ENCODE results near the gene ABCC10. TPM values are rescaled to one million over a fixed set of nuclear protein-coding genes. Genes with fewer than 3 reads are reported as not detected.
"Not testable (repeated sequence)": the region's sequence is repeated elsewhere in the genome, so short reads cannot be mapped to it uniquely, and the experiment has no call there.

ABCC10 gene
- polyA plus RNA-seq, 3 donors = 7.6 to 32.8 (median 10.2) TPM

- Histone ChIP-seq H2AFZ (ENCODE audit: insufficient read depth, low read depth, low read length, poor library complexity, severe bottlenecking) (no peak overlapping the region), H3K27ac (ENCODE audit: low read depth in 1 of 2, low read length in 2 of 2) (no peak overlapping the region), H3K4me1 (ENCODE audit: control insufficient read depth in 1 of 2, insufficient read depth in 2 of 2, low read length in 2 of 2) (no peaks in the 10 kb centered on the region), H3K4me3 (replicated peaks in 1 of 3; ENCODE audit: low read depth in 2 of 3, low read length in 3 of 3) (no peak overlapping the region), H3K9ac (ENCODE audit: insufficient read depth, low read length, poor library complexity, severe bottlenecking) (no peak overlapping the region), H3K79me2 (ENCODE audit: insufficient read depth, low read length) (no peaks in the 10 kb centered on the region), H3K36me3 (replicated peaks in 1 of 2; ENCODE audit: control insufficient read depth in 1 of 2, insufficient read depth in 2 of 2, low read length in 2 of 2) (peaks cover 55 to 84% of the 10 kb centered on the region in 2 donors), H3K9me3 (replicated peaks in 1 of 2; ENCODE audit: control insufficient read depth in 1 of 2, insufficient read depth in 1 of 2, low read length in 2 of 2) (no peaks in the 10 kb centered on the region), H3K27me3 (ENCODE audit: control insufficient read depth in 2 of 2, insufficient read depth in 2 of 2, low read length in 2 of 2) (no peaks in the 10 kb centered on the region), H3K4me2 (replicated peaks; ENCODE audit: extremely low read depth, low read length, poor library complexity, severe bottlenecking) (no peak overlapping the region), H4K20me1 (ENCODE audit: insufficient read depth, low read length) (peaks cover 23% of the 10 kb centered on the region)
- no peak for TF ChIP-seq CTCF (IDR thresholded peaks at IDR 0.05)
- 98% methylated on average over 9 of the region's 12 CpGs for WGBS (ENCODE audit: insufficient coverage)
- DNase-seq = no peak
- H3K27ac Mint-ChIP-seq = peak overlapping the region in 1 of 7 donors; percentile 48
- no peak overlapping the region for H3K4me3 Mint-ChIP-seq
- peaks cover 58 to 60% of the 10 kb centered on the region in 2 donors for H3K36me3 Mint-ChIP-seq
- peaks cover 0 to 4% (median 0%) of the 10 kb centered on the region in 3 donors for H3K27me3 Mint-ChIP-seq (ENCODE audit: low read depth in 3 of 3)
- intact Hi-C loops (cut with micrococcal nuclease) = no loop called here
- peaks cover 8% of the 10 kb centered on the region for H3K4me1 Mint-ChIP-seq
- no peaks in the 10 kb centered on the region for H3K9me3 Mint-ChIP-seq
Observed at GRCh38 chr6:43497689-43498088, 70.3 kb downstream of the ABCC10 start.

DNA sequence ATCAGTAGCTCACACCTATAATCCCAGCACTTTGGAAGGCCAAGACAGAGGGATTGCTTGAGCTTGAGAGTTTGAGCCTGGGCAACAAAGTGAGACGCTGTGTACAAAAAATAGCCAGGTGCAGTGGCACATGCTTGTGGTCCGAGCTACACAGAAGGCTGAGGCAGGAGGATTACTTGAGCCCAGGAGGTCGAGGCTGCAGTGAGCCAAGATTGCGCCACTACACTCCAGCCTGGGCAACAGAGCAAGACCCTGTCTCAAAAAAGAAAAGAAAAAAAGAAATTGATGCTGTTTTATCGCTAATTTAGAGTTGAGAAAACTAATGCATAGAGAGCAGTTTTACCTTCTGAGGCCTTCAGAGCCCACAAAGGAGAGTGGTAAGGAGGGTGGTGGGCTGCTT lies 71.0 kb downstream of the ABCC10 start:
- H3K4me2 ChIP-seq (replicated peaks; ENCODE audit: extremely low read depth, low read length, poor library complexity, severe bottlenecking); H3K27me3 ChIP-seq (ENCODE audit: control insufficient read depth in 2 of 2, insufficient read depth in 2 of 2, low read length in 2 of 2); H2AFZ ChIP-seq (ENCODE audit: insufficient read depth, low read depth, low read length, poor library complexity, severe bottlenecking); intact Hi-C loops (cut with micrococcal nuclease); H3K4me1 Mint-ChIP-seq; H3K9me3 ChIP-seq (replicated peaks in 1 of 2; ENCODE audit: control insufficient read depth in 1 of 2, insufficient read depth in 1 of 2, low read length in 2 of 2); DNase-seq; H3K9ac ChIP-seq (ENCODE audit: insufficient read depth, low read length, poor library complexity, severe bottlenecking); H3K27me3 Mint-ChIP-seq (ENCODE audit: low read depth in 3 of 3); H3K9me3 Mint-ChIP-seq; H3K79me2 ChIP-seq (ENCODE audit: insufficient read depth, low read length); H3K4me3 Mint-ChIP-seq; H3K27ac Mint-ChIP-seq; H3K4me3 ChIP-seq (replicated peaks in 1 of 3; ENCODE audit: low read depth in 2 of 3, low read length in 3 of 3); H3K27ac ChIP-seq (ENCODE audit: low read depth in 1 of 2, low read length in 2 of 2); H3K4me1 ChIP-seq (ENCODE audit: control insufficient read depth in 1 of 2, insufficient read depth in 2 of 2, low read length in 2 of 2): not testable (repeated sequence)
- WGBS (ENCODE audit: insufficient coverage) = 100% methylated on average over 5 of the region's 5 CpGs
- peaks cover 64 to 65% of the 10 kb centered on the region in 2 donors for H3K36me3 Mint-ChIP-seq
- peaks cover 61 to 85% of the 10 kb centered on the region in 2 donors for H3K36me3 ChIP-seq (replicated peaks in 1 of 2; ENCODE audit: control insufficient read depth in 1 of 2, insufficient read depth in 2 of 2, low read length in 2 of 2)
- H4K20me1 ChIP-seq (ENCODE audit: insufficient read depth, low read length) = peaks cover 19% of the 10 kb centered on the region
